ENCODE measurements around the gene EIPR1.

The EIPR1 gene

GRCh38 chr2:3142961-3143571 lies 234.6 kb downstream of the EIPR1 start:
- no peak overlapping the region for H3K4me3 ChIP-seq (ENCODE audit: low read depth, low read length)
- TF ChIP-seq, protein P1, sequence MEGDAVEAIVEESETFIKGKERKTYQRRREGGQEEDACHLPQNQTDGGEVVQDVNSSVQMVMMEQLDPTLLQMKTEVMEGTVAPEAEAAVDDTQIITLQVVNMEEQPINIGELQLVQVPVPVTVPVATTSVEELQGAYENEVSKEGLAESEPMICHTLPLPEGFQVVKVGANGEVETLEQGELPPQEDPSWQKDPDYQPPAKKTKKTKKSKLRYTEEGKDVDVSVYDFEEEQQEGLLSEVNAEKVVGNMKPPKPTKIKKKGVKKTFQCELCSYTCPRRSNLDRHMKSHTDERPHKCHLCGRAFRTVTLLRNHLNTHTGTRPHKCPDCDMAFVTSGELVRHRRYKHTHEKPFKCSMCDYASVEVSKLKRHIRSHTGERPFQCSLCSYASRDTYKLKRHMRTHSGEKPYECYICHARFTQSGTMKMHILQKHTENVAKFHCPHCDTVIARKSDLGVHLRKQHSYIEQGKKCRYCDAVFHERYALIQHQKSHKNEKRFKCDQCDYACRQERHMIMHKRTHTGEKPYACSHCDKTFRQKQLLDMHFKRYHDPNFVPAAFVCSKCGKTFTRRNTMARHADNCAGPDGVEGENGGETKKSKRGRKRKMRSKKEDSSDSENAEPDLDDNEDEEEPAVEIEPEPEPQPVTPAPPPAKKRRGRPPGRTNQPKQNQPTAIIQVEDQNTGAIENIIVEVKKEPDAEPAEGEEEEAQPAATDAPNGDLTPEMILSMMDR (IDR thresholded peaks at IDR 0.05; ENCODE audit: low read depth, low read length): no peak

DNA sequence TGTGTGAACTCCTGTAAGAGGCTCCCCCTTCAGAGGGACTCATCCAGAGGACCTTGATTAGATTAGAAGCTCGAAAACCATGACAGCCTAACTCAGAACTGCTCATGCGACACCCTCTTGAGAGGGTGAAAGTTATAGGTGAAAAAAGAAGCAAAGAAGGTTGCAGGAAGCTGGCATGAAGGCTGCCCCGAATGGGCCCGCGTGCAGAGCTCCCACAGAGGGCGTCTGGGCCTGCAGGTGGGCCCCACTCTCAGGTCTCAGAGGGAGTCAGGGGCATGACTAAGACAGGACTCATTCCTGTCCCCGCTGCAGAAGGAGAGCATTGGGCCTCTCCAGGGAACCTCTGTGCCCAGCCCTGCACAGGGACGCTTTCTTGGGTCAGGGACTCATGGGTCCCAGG lies 235.4 kb downstream of the EIPR1 start:
- TF ChIP-seq, protein P1 (IDR thresholded peaks at IDR 0.05; ENCODE audit: low read depth, low read length): no peak
- no peak overlapping the region for H3K4me3 ChIP-seq (ENCODE audit: low read depth, low read length)

GRCh38 chr2:3141696-3142095 lies 235.9 kb downstream of the EIPR1 start:
- TF ChIP-seq, protein P1 (IDR thresholded peaks at IDR 0.05; ENCODE audit: low read depth, low read length): no peak
- no peak overlapping the region for H3K4me3 ChIP-seq (ENCODE audit: low read depth, low read length)

DNA sequence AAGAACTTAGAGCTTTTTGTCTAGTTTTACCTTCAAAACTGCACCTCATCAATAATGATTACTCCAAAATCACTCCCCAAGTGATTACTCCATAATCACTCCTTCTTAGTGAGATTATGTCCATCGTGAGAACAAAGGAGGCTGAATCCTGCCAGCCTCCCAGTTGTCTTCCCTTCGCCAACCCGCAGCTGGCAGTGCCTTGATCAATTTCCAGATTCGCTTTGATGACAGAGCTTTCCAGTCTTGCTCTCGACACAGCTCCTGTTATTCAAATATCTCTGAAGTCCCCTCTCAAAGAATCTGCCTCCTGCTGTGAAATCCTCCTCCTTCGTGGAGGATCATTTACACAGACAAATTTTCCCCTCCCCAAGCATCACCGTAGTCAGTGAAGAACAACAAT lies 237.7 kb downstream of the EIPR1 start:
- H3K4me3 ChIP-seq (ENCODE audit: low read depth, low read length): no peak overlapping the region
- TF ChIP-seq, protein P1 (IDR thresholded peaks at IDR 0.05; ENCODE audit: low read depth, low read length): no peak
